ENCODE measurements around the gene RBPJL.

DNA sequence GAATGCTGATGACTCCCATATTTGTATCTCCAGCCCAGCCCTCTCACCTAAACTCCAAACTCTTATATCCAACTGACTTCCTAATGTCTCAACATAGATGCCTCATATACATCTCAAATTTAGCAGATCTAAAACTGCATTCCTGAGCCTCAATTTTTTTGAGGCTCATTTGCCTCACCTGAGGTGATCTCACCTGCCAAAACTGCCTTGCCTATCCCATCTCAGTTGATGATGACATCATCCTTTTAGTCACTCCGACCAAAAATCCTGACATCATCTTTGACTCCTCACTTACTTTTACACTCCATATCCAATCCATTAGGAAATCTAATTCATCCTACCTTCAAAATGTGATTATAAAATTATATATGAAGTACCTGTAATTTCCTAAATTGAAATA, 26.6 kb upstream of the RBPJL start:
- TF ChIP-seq, protein P1, sequence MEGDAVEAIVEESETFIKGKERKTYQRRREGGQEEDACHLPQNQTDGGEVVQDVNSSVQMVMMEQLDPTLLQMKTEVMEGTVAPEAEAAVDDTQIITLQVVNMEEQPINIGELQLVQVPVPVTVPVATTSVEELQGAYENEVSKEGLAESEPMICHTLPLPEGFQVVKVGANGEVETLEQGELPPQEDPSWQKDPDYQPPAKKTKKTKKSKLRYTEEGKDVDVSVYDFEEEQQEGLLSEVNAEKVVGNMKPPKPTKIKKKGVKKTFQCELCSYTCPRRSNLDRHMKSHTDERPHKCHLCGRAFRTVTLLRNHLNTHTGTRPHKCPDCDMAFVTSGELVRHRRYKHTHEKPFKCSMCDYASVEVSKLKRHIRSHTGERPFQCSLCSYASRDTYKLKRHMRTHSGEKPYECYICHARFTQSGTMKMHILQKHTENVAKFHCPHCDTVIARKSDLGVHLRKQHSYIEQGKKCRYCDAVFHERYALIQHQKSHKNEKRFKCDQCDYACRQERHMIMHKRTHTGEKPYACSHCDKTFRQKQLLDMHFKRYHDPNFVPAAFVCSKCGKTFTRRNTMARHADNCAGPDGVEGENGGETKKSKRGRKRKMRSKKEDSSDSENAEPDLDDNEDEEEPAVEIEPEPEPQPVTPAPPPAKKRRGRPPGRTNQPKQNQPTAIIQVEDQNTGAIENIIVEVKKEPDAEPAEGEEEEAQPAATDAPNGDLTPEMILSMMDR (IDR thresholded peaks at IDR 0.05), result no peak
- TF ChIP-seq POLR2A (IDR thresholded peaks at IDR 0.05), result no peak

All from thyroid gland (tissue), 4 donors.